Breast epithelium (tissue), 3 donors: ENCODE results near the gene HADHA.

ENCODE experiments used
- POLR2A ChIP-seq: fragments of 450-650 bp; IDR thresholded peaks from one replicate; pipeline ENCODE4 v1.6.1; 2016; ENCODE audit warnings: antibody characterized with exemption, mild to moderate bottlenecking, moderate library complexity
- POLR2AphosphoS5 ChIP-seq, 3 donors: sonication (generic); formaldehyde crosslinking; IDR thresholded peaks; one replicate each; pipeline ENCODE4 v1.6.1; 2017; ENCODE audit warnings: antibody characterized with exemption in 3 of 3
- TF ChIP-seq, protein P1 (sequence below), 3 donors: fragments of 450-650 bp; IDR thresholded peaks; one replicate each; pipeline ENCODE4 v1.5.1; 2016 to 2017; ENCODE audit warnings: antibody characterized with exemption in 3 of 3, mild to moderate bottlenecking in 3 of 3, moderate library complexity in 3 of 3

DNA sequence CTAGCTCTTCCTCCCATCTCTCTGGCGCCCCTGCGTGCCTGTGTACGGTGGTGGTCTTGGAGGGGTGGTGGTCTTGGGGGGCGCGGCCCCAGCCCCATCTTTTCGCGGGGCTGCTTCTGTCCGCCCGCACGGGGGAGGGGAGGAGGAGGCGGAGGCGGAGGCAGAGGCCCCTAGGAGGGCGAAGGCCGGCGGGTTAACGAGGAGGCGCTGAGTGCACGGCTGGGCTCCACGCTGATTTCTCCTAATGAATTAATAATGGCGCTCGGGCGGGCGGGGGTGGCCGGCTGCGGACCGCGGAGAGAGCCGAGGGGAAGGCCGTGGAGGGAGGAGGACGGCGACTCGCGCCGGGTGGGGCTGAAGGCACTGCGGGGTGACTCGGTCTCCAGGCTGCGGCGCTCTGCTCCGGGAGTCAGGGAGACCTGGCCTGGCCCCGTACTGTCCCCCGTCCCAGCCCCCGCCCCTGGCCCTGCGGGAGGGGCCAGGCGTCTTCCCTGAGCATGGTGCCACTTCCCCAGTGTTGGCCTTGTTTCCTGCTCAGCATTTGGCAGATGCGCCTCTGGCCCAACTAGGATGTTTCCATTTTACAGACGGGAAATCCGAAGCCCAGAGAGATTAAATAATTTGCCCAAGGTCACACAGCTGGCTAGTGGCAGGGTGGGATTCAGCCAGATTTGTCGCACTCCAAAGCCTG is 65.5 kb downstream of the HADHA start:
- TF ChIP-seq, protein P1, sequence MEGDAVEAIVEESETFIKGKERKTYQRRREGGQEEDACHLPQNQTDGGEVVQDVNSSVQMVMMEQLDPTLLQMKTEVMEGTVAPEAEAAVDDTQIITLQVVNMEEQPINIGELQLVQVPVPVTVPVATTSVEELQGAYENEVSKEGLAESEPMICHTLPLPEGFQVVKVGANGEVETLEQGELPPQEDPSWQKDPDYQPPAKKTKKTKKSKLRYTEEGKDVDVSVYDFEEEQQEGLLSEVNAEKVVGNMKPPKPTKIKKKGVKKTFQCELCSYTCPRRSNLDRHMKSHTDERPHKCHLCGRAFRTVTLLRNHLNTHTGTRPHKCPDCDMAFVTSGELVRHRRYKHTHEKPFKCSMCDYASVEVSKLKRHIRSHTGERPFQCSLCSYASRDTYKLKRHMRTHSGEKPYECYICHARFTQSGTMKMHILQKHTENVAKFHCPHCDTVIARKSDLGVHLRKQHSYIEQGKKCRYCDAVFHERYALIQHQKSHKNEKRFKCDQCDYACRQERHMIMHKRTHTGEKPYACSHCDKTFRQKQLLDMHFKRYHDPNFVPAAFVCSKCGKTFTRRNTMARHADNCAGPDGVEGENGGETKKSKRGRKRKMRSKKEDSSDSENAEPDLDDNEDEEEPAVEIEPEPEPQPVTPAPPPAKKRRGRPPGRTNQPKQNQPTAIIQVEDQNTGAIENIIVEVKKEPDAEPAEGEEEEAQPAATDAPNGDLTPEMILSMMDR (IDR thresholded peaks at IDR 0.05) = no peak
- TF ChIP-seq POLR2A (no peak), POLR2AphosphoS5 (IDR thresholded peaks at IDR 0.05) (no peak)
